ENCODE measurements around the gene CHIT1. TPM values are rescaled to one million over a fixed set of nuclear protein-coding genes. Genes with fewer than 3 reads are reported as not detected.

Gene CHIT1
- total and polyA plus RNA-seq, 10 donors, result 2.0 to 165 (median 6.7) TPM

GRCh38 chr1:203186091-203186445, 43.4 kb downstream of the CHIT1 start:
- peak overlapping the region in 1 of 8 donors; percentile 17 for H3K4me3 ChIP-seq
- H3K4me1 ChIP-seq, result peaks cover 0 to 50% (median 12%) of the 10 kb centered on the region in 6 donors
- DNase-seq, result no peak
- no peaks in the 10 kb centered on the region for H3K36me3 ChIP-seq
- peak overlapping the region in 4 of 8 donors; percentile 1 to 50 (median 40) for H3K27ac ChIP-seq
- peaks cover 0 to 34% (median 0%) of the 10 kb centered on the region in 7 donors for H3K27me3 ChIP-seq (replicated peaks in 1 of 7)
- TF ChIP-seq POLR2A (IDR thresholded peaks at IDR 0.05), result no peak
- TF ChIP-seq, protein P1, sequence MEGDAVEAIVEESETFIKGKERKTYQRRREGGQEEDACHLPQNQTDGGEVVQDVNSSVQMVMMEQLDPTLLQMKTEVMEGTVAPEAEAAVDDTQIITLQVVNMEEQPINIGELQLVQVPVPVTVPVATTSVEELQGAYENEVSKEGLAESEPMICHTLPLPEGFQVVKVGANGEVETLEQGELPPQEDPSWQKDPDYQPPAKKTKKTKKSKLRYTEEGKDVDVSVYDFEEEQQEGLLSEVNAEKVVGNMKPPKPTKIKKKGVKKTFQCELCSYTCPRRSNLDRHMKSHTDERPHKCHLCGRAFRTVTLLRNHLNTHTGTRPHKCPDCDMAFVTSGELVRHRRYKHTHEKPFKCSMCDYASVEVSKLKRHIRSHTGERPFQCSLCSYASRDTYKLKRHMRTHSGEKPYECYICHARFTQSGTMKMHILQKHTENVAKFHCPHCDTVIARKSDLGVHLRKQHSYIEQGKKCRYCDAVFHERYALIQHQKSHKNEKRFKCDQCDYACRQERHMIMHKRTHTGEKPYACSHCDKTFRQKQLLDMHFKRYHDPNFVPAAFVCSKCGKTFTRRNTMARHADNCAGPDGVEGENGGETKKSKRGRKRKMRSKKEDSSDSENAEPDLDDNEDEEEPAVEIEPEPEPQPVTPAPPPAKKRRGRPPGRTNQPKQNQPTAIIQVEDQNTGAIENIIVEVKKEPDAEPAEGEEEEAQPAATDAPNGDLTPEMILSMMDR (IDR thresholded peaks at IDR 0.05 in 8 of 11, conservative IDR thresholded peaks at IDR 0.05 in 3 of 11), result no peak
- no peak for TF ChIP-seq POLR2AphosphoS5 (IDR thresholded peaks at IDR 0.05)
- 75 to 88% (median 80%) methylated on average over 5 of the region's 5 CpGs for WGBS, 5 donors
- H3K9me3 ChIP-seq, result no peaks in the 10 kb centered on the region
- intact Hi-C loops (cut with DNase I; ENCODE audit: low total_unique reads), result no loop called here

- 74 to 90% (median 80%) methylated on average over 4 of the region's 4 CpGs for WGBS, 5 donors
- H3K9me3 ChIP-seq, result no peaks in the 10 kb centered on the region
- intact Hi-C loops (cut with DNase I; ENCODE audit: low total_unique reads), result no loop called here
- H3K4me1 ChIP-seq, result peaks cover 0 to 51% (median 12%) of the 10 kb centered on the region in 6 donors
- DNase-seq, result peak; percentile 42
- H3K27ac ChIP-seq, result peak overlapping the region in 1 of 8 donors; percentile 33
- H3K27me3 ChIP-seq (replicated peaks in 1 of 7), result peaks cover 0 to 37% (median 0%) of the 10 kb centered on the region in 7 donors
- no peaks in the 10 kb centered on the region for H3K36me3 ChIP-seq
- H3K4me3 ChIP-seq, result no peak overlapping the region
- TF ChIP-seq, protein P1 (IDR thresholded peaks at IDR 0.05 in 8 of 11, conservative IDR thresholded peaks at IDR 0.05 in 3 of 11), result no peak
- TF ChIP-seq POLR2A (IDR thresholded peaks at IDR 0.05), result no peak
- no peak for TF ChIP-seq POLR2AphosphoS5 (IDR thresholded peaks at IDR 0.05)
These were observed 43.9 kb downstream of the CHIT1 start for GRCh38 chr1:203185585-203185984.

GRCh38 chr1:203185061-203185461, 44.4 kb downstream of the CHIT1 start:
- TF ChIP-seq, protein P1 (IDR thresholded peaks at IDR 0.05 in 8 of 11, conservative IDR thresholded peaks at IDR 0.05 in 3 of 11), result no peak
- TF ChIP-seq POLR2AphosphoS5 (IDR thresholded peaks at IDR 0.05), result no peak
- H3K27me3 ChIP-seq (replicated peaks in 1 of 7), result peaks cover 0 to 37% (median 0%) of the 10 kb centered on the region in 7 donors
- intact Hi-C loops (cut with DNase I; ENCODE audit: low total_unique reads), result no loop called here

DNA sequence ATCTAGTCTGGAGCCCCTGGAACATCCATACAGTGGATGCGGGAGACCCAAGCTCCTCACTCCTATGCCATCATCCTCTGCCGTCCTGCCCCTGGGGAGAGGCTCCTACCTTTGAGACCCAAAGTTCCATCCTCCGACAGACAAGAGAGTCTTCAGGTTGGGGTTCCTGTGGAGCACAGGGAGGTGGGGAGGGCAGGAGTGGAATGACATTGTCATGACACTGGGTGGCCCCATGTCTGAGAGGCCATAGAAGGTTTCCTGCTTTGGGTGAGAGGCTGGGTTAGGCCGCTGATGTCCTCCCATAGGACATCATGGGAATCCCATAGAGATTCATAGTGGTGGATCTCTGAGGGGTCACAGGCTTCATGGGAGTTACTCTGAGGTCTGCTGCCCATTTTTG, 45.0 kb downstream of the CHIT1 start:
- H3K9me3 ChIP-seq, result no peaks in the 10 kb centered on the region
- WGBS, 5 donors, result 59 to 96% (median 92%) methylated on average over 3 to 4 of the region's 4 CpGs
- peak; percentile 55 for DNase-seq
- H3K4me1 ChIP-seq, result peaks cover 0 to 52% (median 12%) of the 10 kb centered on the region in 6 donors
- H3K4me3 ChIP-seq, result no peak overlapping the region
- H3K27ac ChIP-seq, result no peak overlapping the region
- intact Hi-C loops (cut with DNase I; ENCODE audit: low total_unique reads), result no loop called here
- peaks cover 0 to 6% (median 0%) of the 10 kb centered on the region in 6 donors for H3K36me3 ChIP-seq
- H3K27me3 ChIP-seq (replicated peaks in 1 of 7), result peaks cover 0 to 34% (median 0%) of the 10 kb centered on the region in 7 donors
- TF ChIP-seq POLR2A (IDR thresholded peaks at IDR 0.05), result no peak
- TF ChIP-seq, protein P1 (IDR thresholded peaks at IDR 0.05 in 8 of 11, conservative IDR thresholded peaks at IDR 0.05 in 3 of 11), result no peak
- no peak for TF ChIP-seq POLR2AphosphoS5 (IDR thresholded peaks at IDR 0.05)

More at GRCh38 chr1:203185061-203185461, 44.4 kb downstream of the CHIT1 start:
- no peaks in the 10 kb centered on the region for H3K9me3 ChIP-seq
- no peak overlapping the region for H3K27ac ChIP-seq
- DNase-seq, result no peak
- peaks cover 0 to 1% (median 0%) of the 10 kb centered on the region in 6 donors for H3K36me3 ChIP-seq
- WGBS, 5 donors, result 84 to 91% (median 85%) methylated on average over 9 to 10 of the region's 10 CpGs
- no peak overlapping the region for H3K4me3 ChIP-seq
- H3K4me1 ChIP-seq, result peaks cover 0 to 56% (median 12%) of the 10 kb centered on the region in 6 donors
